GOT3 (cell line): ENCODE data around the gene RPL36.

Source experiments
- DNase-seq: peaks from one replicate; lab custom pipeline; 2025; ENCODE audit warnings: mixed read lengths; lab: John Stamatoyannopoulos, UW

Gene RPL36

GRCh38 chr19:5690125-5690954 is at the start of gene RPL36:
Gene RPL36, plus strand, starts transcription at chr19:5690295. Its CDS starts 213 bp downstream, at chr19:5690508.
- DNase-seq = peak; percentile 95

DNA sequence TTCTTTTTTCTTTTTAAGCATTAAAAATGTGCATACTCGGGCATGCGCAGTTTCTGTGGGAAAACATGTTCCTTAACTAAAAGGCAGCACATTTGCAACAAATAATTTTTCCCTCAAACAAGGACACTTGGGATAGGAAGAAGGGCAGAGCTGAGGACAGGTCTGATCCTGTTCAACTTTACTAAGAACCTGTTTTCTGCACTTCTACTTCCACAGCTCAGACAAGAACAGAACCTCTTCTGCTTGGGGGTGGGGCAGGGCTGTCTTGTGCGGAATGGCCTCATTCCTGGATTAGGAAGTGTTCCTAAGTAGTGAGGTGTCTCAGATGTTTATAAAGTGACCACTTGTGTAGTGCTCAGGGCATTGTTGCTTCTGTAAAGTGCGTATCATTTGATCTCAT is 48.9 kb upstream of the RPL36 start:
- no peak for DNase-seq

DNA sequence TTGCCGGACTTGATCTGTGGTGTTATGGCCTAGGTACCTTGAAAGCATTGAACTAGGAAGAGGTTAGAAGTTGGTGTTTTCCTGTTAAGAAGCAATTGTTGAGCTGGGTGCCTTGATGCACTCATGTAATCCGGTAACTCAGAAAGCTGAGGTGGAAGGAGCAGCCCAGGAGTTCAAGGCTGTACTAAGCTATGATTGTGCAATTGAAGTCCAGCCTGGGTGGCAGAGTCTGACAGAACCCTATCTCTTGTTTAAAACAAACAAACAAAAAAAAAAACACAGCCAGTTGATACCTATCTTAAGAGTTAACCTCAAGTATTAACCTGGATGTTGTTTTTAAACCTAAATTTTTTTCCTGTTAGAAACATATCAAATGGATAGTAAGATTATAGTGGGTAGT is 47.9 kb upstream of the RPL36 start:
- no peak for DNase-seq

DNA sequence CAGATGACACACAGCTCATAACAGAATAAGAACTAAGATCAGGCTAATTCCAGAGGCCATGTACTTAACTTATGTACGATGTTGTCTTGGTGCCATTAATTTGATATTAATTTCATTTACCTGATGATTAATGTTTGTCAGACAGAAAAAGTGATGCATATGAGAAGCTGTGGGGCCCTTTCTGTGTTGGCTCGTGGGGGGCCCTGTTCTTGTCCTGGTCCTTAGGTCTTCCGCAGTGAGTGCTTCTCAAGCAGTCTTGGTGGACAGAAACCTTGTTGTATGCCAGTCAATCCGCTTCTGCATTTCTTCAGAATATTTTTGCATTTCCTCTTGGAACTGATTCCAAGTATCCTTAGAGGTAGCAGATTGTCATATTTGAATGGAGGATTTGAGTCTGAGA is 47.0 kb upstream of the RPL36 start:
- no peak for DNase-seq

DNA sequence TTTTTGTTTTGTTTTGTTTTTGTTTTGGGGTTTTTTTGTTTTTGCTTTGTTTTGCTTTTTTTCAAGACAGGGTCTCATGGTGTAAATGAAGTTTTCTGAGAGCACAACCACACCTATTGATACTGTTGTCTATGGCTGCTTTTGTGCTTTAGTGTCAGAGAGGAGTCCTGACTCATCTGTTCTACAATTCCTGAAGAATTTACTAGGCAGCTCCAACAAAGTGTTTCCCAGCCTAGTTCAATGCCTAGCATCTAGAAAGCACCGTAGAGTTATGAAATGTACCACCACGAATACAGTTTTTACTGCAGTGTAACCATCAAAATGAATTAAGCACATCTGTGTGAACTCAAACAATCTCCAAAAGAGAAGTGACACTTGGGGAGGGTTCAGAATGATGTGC is 46.1 kb upstream of the RPL36 start:
- DNase-seq = no peak

GRCh38 chr19:5645409-5645808 is 44.7 kb upstream of the RPL36 start:
- no peak for DNase-seq

DNA sequence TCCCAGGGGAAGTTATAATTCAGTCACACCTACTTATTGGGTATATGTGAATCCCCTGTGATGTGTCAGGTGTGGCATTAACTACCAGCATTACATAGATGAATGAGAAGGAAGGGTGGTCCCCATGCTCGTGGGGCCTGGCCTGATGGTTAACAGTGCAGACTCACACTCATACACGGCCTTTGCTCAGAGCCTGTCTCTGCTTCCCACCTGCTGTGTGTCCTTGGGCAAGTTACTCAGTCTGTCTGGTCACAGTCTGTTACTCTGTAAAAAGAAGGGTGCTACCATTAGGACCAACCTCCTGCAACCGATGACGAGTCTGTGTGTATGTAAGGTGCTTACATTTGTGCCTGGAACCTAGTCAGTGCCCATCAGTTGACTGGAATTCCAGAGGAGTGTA is 43.4 kb upstream of the RPL36 start:
- no peak for DNase-seq

GRCh38 chr19:5648464-5648863 is 41.6 kb upstream of the RPL36 start:
- no peak for DNase-seq

DNA sequence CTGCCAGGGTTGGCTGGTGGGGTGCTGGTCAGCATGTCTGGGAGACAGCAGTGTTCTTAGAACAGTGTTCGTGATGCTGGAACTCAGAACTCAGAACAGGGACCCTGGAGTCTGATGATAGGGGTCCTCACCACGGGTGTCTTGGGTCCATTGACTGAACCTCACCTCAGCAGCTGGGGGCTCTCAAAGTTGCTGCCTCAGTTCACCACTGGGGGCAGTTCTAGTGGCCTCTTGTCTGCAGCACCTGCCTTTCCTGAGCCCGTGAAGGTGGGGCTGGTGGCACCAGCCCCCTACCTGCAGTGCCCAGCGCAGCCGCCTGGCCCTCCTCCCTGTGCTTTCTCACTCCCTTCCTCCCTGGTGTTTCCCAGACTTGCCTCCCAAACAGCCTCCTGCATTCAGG is 38.7 kb upstream of the RPL36 start:
- no peak for DNase-seq

DNA sequence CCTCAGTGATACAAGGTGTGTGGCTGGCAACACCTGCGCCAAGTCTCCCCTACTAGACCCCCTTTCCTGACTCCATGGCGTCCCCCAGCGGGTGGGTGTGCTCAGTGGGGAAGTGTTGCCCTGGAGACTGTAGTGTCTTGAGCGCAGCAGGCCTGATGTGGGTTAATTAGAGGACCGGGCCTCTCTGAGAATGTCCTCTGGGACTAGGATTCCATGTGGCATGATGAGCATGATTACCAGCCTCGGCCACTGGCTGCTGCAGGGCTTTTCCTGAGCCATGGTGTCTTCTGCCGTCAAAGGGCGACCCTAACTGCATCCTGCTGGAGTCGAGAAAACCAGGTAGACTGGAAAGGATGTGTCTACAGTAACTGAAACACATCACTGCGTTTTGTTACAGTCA is 37.8 kb upstream of the RPL36 start:
- DNase-seq = no peak

GRCh38 chr19:5654931-5655330 is 35.2 kb upstream of the RPL36 start:
- DNase-seq = no peak

DNA sequence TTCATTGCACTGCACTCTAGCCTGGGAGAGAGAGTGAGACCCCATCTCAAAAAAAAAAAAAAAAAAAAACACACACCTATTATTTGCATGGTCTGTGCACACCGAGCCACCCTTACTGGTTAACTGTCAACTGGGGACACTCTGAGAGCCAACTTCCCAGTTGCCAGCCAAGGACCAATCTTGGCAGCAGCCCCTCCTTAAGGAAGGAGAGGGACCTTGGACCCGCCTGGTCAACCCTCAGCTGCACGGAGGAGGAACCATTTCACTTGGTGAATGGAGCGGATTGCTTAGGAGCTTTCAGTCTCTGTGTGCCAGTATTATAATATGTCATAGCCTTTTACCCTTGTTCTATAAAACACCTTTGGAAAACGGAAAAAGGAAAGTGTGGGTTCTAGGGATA is 34.7 kb upstream of the RPL36 start:
- DNase-seq = no peak

DNA sequence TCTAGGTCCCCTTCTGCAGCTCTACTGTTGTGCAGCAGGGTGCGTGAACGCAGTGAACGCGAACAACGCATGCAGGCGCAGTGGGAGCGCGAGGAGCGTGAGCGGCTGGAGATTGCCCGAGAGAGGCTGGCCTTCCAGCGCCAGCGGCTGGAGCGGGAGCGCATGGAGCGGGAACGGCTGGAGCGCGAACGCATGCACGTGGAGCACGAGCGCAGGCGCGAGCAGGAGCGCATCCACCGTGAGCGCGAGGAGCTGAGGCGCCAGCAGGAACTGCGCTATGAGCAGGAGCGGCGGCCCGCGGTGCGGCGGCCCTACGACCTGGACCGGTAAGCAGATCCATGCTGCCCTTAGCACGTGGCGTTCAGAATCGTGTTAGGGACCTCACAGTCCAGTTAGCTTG is 28.6 kb upstream of the RPL36 start:
- DNase-seq = no peak

DNA sequence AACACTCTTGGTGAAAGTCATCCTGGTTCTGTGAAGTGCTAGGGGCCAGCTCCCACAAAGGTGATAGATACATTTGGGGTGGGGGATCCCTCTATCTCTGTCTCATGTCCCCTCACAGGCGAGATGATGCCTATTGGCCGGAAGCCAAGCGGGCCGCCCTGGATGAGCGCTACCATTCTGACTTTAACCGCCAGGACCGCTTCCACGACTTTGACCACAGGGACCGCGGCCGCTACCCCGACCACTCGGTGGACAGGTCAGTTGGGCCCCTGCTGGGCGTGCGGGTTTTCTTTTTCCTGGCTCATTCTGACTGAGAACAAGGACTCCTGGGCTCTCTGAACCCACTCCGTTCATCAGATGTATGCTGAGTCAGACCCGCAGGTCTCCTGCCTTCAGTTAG is 26.2 kb upstream of the RPL36 start:
- no peak for DNase-seq

DNA sequence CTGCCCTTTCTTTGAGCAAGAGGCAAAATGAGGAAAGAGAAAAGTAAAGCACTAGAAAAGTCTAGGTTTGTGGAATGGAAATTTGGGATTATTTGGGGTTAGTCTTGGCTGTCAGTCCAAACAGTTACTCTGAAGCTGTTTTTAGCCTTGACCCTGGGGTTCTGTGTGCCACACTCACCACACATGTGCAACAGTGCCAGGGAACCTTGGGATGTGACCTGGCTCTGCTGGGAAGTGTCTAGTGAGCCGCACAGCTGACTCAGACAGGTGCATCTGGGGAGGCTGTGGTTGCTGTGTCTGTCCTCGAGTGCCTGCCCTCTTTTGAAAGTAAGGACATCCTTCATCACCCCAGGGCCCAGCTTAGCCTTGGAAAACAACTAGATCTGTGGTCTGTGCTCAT is 25.6 kb upstream of the RPL36 start:
- DNase-seq = no peak

- no peak for DNase-seq
Observed at GRCh38 chr19:5665781-5666513, 24.1 kb upstream of the RPL36 start.

- DNase-seq = no peak
Observed at GRCh38 chr19:5666921-5667610, 23.0 kb upstream of the RPL36 start.

- no peak for DNase-seq
Observed at GRCh38 chr19:5667751-5668271, 22.3 kb upstream of the RPL36 start.

DNA sequence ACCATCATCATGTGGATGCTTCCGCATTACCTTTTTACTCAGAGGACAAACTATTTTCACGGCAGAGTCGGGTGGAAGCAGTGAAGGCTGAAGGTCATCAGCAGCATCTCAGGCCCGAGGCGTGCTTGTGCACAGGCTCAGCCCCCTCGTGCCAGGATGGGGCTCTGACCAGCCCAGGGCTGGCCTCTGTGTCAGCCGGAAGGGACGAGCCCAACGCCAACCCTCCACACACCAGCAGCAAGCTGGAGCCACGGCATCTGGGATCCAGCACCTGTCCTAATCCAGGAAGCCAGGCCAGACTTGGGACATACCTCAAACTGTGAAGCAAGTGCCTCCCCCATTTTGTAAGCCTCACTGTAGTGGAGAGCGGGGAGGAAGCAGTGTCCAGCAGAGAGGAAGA is 20.9 kb upstream of the RPL36 start:
- no peak for DNase-seq

DNA sequence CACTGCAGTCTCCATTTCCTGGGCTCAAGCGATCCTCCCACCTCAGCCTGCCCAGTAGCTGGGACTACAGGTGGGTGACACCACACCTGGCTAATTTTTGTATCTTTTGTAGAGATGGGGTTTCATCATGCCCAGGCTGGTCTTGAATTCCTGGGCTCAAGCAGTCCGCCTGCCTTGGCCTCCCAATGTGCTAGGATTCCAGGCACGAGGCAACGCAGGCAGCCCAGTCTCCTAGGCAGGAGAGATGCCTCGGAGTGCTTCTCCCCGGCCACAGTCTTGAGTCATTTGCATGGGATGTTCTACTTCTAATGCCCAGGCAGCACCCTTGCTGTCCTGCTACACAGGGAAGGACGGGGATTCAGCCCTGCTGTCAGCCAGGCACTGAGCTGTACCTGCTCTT is 18.5 kb upstream of the RPL36 start:
- no peak for DNase-seq

- no peak for DNase-seq
Observed at GRCh38 chr19:5672708-5673459, 17.2 kb upstream of the RPL36 start.

DNA sequence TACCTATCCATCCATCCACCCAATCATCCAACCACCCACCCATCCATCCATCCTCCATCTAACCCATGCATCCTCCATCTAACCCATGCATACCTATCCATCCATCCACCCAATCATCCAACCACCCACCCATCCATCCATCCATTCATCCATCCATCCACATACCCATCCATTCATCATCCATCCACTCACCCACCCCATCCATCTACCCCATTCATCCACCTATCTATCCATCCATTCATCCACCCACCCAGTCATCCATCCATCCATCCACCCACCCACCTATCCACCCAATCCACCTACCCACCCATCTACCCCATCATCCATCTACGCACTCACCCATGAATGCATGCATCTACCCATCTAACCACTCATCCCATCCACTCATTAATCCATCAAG is 16.3 kb upstream of the RPL36 start:
- no peak for DNase-seq
